Choroid plexus epithelial cell (primary cell): Measurements from ENCODE around the gene UPK3BL1.
"Not testable (repeated sequence)": the region's sequence is repeated elsewhere in the genome, so short reads cannot be mapped to it uniquely, and the experiment has no call there.

Experiments used
- DNase-seq: peaks from one replicate; pipeline ENCODE4 v3.0.0-alpha.2; 2010; ENCODE audit warnings: low read depth
- H3K4me3 ChIP-seq: 2 replicates; pipeline ENCODE4 v1.5.1; 2011; ENCODE audit warnings: low read depth, mild to moderate bottlenecking, control low read depth, low read length, moderate library complexity

UPK3BL1 gene

DNA sequence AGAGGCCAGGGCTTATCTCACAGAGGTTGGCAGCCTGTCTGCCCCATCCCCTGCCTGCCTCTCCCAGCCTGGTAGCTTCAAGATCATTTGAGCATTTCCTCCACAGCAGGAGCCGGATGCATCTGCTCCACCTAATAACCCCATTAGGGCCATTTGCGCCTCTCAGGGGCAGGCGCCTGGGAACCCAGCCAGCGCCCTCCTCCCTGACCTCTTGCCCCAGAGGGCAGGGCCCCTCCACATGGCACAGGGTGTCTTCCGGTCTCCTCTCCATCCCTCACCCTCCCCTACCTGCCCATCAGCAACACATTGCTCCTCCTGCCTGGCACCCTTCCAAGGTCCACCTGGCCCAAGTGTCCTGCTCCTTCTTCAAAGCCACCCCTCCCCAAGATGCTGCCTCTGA is 7.2 kb downstream of the UPK3BL1 start:
- not testable (repeated sequence) for H3K4me3 ChIP-seq, DNase-seq

DNA sequence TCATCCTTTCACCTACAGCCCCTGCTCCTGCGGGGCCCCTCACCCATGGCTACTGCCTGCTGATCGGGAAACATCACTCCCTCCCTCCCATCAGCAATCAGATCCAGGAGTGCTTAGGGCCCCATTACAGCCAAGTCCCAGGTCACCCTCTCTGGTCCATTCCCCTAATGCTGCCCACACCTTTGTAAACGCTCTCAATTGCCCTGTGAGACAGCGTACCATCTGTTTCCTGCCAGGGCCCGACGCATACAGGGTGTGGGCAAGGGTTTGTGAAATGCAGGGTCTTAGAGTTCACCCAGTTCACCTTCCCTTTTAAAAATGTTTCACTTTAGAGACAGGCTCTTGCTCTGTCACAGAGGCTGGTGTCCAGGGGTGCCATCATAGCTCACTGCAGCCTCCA is 8.3 kb downstream of the UPK3BL1 start:
- not testable (repeated sequence) for H3K4me3 ChIP-seq, DNase-seq

DNA sequence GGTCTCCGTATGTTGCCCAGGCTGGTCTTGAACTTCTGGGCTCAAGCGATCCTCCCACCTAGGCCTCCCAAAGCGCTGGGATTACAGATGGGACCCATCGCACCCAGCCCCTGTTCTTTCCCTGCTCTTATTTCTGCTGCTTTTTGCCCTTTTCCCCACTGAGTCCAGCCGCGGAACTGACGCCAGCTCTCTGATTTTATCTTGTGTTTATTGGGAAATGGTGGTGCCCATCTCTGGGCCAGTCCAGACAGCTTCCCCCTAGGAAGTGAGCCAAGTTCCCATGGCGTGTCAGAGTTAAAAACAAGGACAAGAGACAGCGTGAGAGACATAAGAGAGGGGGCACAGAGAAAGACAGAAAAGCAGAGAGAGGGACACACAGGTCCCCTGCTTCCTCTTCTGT is 12.0 kb downstream of the UPK3BL1 start:
- not testable (repeated sequence) for H3K4me3 ChIP-seq, DNase-seq

DNA sequence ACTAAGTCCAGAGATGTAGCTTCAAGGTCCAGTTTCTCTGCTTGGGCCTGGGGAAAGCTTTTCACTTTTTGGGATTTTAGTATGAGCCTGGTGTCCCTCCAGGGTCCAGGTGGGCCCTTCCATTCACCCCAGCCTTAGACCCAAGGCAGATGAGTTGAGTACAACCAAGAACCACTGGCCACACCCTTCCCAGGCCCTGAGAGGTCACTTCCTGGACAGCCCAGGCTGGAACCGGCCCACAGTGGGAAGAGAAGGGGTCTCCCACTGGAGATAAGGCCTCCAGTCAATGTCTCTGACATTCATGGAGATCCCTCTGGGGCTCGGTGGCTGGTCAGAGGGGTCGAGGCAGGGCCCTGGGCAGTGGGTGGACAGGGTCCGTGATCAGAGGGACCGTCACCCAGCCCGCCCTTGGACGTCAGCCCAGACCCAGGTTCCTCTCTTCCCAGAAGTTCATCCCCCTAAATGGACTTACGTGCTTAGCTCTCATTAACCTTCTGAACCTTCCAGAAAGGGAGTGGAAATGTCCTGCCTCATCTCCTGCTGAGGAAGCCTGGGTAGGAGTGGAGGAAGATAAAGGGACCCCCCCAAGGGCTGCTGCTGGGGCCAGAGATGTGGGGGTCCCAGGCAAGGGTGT is 15.2 kb downstream of the UPK3BL1 start:
- not testable (repeated sequence) for H3K4me3 ChIP-seq

DNA sequence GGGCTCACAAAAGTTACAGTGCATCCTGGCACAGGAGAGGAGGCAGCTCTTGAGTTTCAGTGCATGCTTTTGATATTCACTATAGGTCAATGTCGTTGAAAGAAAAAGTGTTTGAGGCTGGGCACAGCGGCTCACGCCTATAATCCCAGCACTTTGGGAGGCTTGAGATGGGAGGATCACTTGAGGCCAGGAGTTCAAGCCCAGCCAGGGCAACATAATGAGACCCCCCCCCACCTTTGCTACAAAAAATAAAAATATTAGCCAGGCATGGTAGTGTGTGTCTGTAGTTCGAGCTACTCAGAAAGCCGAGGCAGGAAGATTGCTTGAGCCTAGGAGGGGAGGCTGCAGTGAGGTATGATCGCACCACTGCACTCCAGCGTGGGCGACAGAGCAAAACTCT is 24.5 kb downstream of the UPK3BL1 start:
- DNase-seq, H3K4me3 ChIP-seq: not testable (repeated sequence)

More for the DNA sequence above, 15.2 kb downstream of the UPK3BL1 start:
- DNase-seq, result not testable (repeated sequence)

DNA sequence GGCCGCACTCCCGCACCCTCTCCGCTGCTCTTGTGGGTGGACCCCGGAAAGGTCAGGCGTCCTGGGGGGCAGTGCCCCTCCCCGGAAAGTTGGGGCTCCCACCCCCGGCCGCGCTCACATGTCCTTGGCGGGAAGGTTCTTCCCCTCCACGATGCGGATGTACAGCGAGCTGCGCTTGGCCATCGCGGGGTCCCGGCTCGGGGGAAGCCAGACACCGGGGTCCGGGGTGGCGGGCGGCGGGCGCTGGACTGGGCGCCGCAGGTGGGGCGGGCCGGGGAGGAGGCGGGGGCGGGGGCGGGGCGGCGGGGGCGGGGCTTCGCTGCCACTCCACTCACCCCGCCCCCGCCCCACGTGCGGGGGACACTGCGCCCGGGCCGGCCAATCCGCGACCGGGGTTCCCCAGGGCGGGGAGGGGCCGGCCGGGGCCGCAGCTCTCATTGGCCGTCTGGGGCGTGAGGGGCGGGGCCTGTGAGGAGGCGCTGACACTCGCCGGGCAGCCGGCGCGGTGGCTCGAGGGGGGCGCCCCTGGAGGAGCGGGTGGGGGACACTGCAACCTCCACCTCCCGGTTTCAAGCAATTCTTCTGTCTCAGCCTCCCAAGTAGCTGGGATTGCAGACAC is 26.0 kb downstream of the UPK3BL1 start, which contains the start of gene RASA4:
TSS of gene RASA4 (minus strand) at position 250 of the 619 bp plus-strand sequence. CDS start at position 183, 67 bp downstream.
- H3K4me3 ChIP-seq, result peak within 1 kb of the TSS; percentile 37
- not testable (repeated sequence) for DNase-seq

DNA sequence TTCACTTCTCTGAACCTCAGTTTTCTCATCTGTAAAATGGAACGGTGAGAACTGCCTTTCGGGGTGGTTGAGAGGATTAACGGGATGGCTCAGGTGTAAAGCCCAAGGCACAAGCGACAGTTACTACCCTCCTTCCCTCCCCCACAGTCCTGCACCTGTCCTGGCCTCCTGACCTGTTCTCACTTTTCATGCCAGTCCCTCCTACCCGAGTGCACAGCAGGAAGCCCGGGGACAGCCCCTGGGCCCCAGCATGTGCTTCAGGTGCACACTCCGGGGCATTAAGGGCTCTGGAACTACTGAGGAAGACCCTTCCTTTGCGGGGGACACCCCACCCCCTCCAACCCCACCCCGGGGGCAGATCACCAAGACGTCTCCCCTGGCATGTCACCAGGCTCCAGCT is 26.7 kb downstream of the UPK3BL1 start:
- not testable (repeated sequence) for H3K4me3 ChIP-seq, DNase-seq

DNA sequence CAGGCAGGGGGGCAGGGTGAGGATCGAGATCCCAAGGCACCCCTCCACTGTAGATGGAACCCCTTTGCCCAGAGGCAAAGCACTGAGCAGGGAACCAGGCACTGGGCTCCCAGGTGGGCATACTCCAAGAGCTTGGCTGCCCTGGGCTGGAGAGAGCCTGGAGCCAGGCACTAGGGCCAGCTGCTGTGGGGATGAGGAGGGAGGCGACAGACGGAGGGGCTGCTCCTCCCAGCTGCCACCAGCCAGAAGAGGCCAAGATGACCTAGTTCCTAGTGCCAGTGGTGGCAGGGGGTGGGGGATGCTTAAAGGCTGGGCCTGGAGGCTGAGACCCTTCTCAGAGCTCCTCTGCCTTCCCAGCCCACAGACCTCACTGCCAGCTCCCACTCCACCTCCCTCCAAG is 27.7 kb downstream of the UPK3BL1 start:
- not testable (repeated sequence) for DNase-seq, H3K4me3 ChIP-seq

DNA sequence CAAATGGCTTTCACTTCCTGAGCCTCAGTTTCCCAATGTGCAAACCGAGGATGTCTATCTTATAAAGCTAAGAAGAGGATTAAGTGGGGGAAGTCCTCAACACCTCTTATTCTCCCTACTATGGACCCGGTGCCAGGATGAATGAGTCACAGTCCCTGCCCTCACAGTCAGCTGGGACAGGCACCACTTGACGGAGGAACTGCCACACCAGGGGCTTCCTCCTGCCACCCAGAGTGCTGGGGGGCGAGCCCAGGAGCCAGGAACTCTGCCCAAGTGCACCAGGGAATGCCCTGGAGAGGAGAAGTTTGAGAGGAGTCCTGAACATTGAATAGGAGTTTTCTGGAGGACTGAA is 28.3 kb downstream of the UPK3BL1 start:
- not testable (repeated sequence) for H3K4me3 ChIP-seq, DNase-seq

DNA sequence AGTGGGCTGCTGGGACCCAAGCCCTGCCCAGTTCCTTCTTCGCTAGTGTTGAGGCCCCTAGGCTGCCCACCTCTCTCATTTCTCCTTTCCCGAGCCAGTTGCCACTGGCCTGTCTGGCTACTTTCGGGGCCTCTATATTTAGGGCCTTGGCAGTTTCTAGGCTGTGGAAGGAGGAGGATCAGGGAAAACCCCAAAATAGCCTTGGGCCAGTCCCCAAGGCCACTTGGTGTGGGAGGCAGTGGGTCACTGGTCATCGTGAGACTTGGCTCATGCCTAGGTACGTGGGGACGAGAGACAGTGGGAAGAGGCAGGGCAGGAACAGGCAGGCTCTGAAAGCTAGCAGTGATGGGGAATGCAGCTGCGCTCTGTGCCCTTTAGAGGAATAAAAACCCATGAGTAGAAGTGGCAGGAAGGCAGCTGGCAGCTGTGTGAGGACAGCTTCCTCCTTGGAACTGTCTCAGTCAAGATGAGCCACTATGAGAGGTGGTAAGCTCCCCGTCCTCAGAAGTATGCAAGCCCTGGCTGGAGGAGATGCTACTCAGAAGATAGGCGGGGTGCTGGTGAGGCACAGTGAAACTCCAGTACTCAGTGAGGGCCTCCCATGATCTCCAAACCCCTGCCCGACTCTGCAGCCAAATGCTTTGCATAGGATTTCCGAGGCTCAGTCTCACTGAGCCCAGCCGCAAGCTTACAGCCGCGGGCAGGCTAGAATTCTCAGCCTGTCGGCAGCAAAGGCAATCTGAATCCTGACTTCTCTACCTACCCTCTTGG is 28.8 kb downstream of the UPK3BL1 start:
- not testable (repeated sequence) for DNase-seq, H3K4me3 ChIP-seq

DNA sequence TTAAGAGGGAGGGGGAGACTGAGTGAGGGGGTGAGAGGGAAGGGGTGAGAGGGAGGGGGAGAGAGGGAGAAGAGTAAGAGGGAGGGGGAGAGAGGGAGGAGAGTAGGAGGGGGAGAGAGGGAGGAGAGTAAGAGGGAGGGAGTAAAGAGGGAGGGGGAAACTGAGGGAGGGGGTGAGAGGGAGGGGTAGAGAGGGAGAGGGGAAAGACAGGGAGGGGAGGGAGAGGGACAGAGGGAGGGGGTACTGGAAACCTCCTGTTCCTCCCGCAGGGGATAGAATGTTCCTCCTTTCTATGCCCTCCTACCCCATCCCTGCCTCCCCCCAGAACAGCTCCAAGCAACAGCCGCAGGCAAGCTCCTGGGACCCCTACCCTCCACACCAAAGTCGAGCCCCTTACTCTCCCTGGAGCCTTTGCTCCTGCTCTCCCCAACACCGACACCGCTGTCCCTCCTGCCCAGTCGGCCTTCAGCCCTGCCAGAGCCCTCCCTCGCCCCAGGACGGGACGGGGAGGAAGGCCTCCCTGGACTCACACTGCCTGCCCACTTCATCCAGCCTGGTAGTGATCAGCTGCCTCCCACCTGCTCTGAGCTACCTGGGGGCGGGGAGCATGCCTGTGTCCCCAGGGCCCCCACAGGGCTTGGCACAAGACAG is 30.8 kb downstream of the UPK3BL1 start:
- DNase-seq, H3K4me3 ChIP-seq: not testable (repeated sequence)

DNA sequence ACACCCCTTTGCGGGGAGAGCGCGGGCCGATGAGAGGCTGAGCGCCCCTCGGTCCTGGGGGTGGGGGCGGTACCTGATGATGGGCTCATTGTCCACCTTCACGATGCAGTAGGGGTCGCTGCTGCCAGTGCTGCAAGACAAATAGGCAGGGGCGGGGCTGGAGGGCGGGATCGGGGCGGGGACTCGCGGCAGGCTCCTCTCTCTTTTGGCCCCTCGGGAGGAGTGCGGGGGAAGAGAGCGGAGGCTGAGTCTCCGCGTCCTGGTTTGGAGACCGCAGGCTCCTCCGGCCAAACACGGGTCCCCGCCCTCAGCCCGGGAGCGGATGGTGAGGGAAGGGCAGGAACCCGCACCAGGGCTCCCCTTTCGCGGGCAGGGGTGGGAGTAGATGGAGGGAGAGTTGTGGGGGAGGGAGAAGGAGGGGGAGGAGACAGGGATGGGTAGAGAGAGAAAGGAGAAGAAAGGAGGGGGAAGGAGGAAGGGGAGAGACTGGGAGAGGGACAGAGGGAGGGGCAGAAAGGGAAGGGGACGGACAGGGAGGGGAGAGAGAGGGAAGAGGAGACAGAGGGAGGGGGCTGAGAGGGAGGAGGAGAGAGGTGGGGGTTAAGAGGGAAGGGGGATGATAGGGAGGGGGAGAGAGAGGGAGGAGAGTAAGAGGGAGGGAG is 31.4 kb downstream of the UPK3BL1 start:
- not testable (repeated sequence) for H3K4me3 ChIP-seq, DNase-seq

DNA sequence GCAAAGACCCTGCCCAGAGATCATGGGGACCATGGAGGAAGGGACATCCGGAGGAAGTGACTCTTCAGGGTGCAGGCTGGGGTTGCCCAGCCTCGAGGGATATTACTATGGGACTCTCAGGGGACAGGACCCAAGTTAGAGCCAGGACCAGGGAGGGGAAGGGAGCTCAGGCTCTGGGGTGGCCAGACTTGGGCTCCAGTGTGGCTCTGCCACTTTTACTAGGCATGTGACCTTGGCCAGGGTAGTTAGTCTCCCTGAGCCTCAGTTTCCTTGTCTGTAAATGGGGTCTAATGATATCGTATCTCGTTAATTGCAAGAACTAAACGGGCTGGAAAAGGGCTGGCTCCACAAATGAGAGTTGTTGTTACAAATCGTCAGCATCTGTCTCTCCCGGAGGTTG is 32.1 kb downstream of the UPK3BL1 start:
- DNase-seq, H3K4me3 ChIP-seq: not testable (repeated sequence)

DNA sequence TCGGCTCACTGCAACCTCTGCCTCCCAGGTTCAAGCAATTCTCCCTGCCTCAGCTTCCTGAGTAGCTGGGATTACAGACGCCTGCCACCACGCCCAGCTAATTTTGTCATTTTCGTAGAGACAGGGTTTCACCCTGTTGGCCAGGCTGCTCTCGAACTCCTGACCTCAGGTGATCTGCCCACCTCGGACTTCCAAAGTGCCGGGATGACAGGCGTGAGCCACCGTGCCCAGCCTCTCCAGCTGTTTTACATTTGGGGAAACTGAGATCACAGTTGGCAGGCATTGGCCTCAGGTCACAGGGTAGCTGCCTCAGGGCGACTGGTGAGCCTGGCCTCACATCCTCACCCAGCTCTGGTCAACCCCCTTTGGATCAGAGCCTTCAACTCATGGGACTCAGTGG is 32.9 kb downstream of the UPK3BL1 start:
- H3K4me3 ChIP-seq, result not testable (repeated sequence)

DNA sequence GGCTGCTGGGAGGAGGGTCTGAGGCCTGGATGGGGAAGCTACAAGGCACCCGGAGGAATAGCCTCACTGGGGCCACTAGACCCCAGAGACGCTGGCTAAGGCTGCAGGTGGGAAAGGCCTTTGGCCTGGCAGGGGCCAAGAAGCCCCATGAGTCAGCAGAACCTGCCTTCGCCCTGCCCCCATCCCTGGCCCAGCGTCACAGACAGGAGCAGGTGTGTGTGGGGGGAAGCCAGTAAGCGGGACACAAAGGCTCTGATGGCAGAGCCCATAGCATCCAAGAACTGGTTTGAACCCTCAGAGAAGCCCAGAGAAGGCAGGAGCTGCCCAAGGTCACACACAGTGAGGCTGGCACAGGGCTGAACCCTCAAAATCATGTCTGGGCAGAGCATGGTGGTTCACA is 35.7 kb downstream of the UPK3BL1 start:
- not testable (repeated sequence) for DNase-seq, H3K4me3 ChIP-seq

More for the DNA sequence above, 32.9 kb downstream of the UPK3BL1 start:
- not testable (repeated sequence) for DNase-seq

DNA sequence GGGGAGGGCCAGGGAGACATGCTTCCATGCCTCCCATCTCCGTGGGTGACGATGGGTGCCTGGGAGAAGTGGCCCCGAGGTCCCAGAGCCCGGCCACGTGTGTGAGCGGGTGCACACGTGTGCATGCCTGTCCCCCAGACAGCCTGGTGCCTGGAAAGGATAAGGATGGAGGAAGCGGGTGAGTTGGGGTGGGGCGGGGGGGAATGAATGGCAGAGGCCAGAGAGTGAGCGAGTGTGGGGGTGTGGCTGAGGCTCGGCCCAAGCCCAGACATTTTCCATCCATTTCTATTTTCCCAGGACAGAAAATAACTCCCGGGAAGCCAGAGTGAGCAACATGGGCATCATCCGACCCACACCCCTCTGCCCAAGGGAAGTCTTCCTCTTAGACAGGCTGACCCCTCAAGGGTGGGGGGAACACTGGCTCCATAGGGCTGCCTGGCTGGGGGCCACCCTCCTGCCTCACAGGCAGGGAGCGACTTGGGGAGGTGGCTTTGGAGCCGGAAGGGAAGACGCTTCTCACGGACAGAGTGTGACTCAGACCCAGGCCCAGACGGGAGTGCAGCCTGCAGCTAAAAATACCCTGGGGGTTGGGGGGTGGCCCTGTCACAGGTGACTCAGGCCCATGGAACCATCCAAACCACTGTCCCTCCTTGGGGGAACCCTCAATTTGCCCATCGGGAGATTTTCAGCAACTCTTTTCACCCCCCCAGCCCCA is 38.0 kb downstream of the UPK3BL1 start:
- H3K4me3 ChIP-seq, DNase-seq: not testable (repeated sequence)

DNA sequence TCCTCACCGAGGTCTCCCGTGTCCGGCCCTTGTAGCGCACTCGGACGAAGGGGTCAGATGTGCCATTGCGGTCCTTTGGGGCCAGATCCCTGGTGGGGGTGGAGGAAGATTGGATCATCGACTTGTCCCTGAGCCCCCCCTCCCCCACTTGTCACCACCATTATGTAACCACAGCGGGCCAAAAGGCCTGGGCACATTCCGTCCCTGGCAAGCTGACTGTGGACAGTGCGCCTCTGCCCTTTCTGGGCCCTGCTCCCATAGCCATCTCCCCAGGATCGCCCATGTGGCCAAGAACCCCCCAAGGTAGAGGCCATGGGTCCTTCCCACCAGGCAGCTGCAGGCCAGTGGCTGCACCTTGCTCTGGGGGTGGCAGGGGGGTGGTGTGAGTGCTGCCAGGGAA is 40.3 kb downstream of the UPK3BL1 start:
- H3K4me3 ChIP-seq, DNase-seq: not testable (repeated sequence)

DNA sequence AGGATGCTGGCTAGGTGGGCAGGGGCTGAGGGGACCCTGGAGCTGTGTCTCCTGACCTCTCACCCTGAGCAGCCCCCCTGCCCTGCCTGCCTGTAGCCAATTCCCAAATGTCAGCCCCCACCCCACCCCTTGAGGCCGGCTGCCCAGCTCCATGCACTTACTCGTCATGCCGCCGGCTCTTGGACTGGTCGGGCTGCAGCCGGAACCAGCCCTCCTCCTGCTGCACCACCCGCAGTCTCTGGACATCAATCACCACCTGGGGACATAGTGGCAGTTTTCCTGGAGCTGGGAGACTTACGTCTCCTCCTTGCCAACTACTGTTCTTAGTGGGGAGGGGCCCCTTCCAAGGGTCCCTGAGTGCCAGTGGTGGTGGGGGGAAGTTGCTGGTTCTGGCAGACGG is 42.9 kb downstream of the UPK3BL1 start:
- DNase-seq, H3K4me3 ChIP-seq: not testable (repeated sequence)
